Measurements from ENCODE around the gene TRMT1. TPM values are rescaled to one million over a fixed set of nuclear protein-coding genes. Genes with fewer than 3 reads are reported as not detected.

Gene TRMT1
- total RNA-seq, 4 donors from 2014 or later, result 35.1 to 46.2 (median 40.6) TPM

- Histone ChIP-seq H3K4me1 (peaks cover 6% of the 10 kb centered on the region), H3K4me3 (no peak overlapping the region), H3K9me3 (no peaks in the 10 kb centered on the region), H3K27ac (no peak overlapping the region), H3K36me3 (peaks cover 10% of the 10 kb centered on the region), H3K27me3 (no peaks in the 10 kb centered on the region)
- WGBS, result 85% methylated on average over 9 of the region's 9 CpGs
- TF ChIP-seq POLR2A (IDR thresholded peaks at IDR 0.05), result no peak
- no peak for TF ChIP-seq POLR2AphosphoS5 (IDR thresholded peaks at IDR 0.05)
- no peak for TF ChIP-seq CTCF (IDR thresholded peaks at IDR 0.05)
- no peak for TF ChIP-seq EP300 (IDR thresholded peaks at IDR 0.05)
- DNase-seq (ENCODE audit: low spot score in 2 of 2), result no peak
These were observed 10.5 kb upstream of the TRMT1 start for GRCh38 chr19:13127051-13127450.

- H3K27ac ChIP-seq, result no peak overlapping the region
- H3K27me3 ChIP-seq, result no peaks in the 10 kb centered on the region
- no peak for DNase-seq (ENCODE audit: low spot score in 2 of 2)
- 94% methylated on average over 20 of the region's 20 CpGs for WGBS
- no peak overlapping the region for H3K4me3 ChIP-seq
- H3K36me3 ChIP-seq, result peaks cover 10% of the 10 kb centered on the region
- H3K9me3 ChIP-seq, result no peaks in the 10 kb centered on the region
- TF ChIP-seq POLR2A (IDR thresholded peaks at IDR 0.05) (no peak), EP300 (IDR thresholded peaks at IDR 0.05) (no peak)
- peaks cover 30% of the 10 kb centered on the region for H3K4me1 ChIP-seq
These were observed 6.7 kb upstream of the TRMT1 start for GRCh38 chr19:13122980-13123957.

GRCh38 chr19:13122275-13122878 lies 5.8 kb upstream of the TRMT1 start:
- Histone ChIP-seq H3K4me1 (peaks cover 35% of the 10 kb centered on the region), H3K4me3 (no peak overlapping the region), H3K27ac (no peak overlapping the region), H3K9me3 (no peaks in the 10 kb centered on the region), H3K36me3 (peaks cover 10% of the 10 kb centered on the region), H3K27me3 (no peaks in the 10 kb centered on the region)
- 79% methylated on average over 13 of the region's 13 CpGs for WGBS
- DNase-seq (ENCODE audit: low spot score in 2 of 2), result no peak
- no peak for TF ChIP-seq EP300 (IDR thresholded peaks at IDR 0.05)
- no peak for TF ChIP-seq POLR2A (IDR thresholded peaks at IDR 0.05)
- no peak for TF ChIP-seq CTCF (IDR thresholded peaks at IDR 0.05)
- TF ChIP-seq POLR2AphosphoS5 (IDR thresholded peaks at IDR 0.05), result no peak

GRCh38 chr19:13121551-13122274 lies 5.2 kb upstream of the TRMT1 start:
- no peak overlapping the region for H3K27ac ChIP-seq
- DNase-seq (ENCODE audit: low spot score in 2 of 2), result no peak
- H3K4me1 ChIP-seq, result peaks cover 42% of the 10 kb centered on the region
- H3K4me3 ChIP-seq, result no peak overlapping the region
- H3K36me3 ChIP-seq, result peaks cover 9% of the 10 kb centered on the region
- 91% methylated on average over 15 of the region's 18 CpGs for WGBS
- TF ChIP-seq CTCF (IDR thresholded peaks at IDR 0.05), result no peak
- TF ChIP-seq POLR2AphosphoS5 (IDR thresholded peaks at IDR 0.05), result no peak
- TF ChIP-seq POLR2A (IDR thresholded peaks at IDR 0.05), result no peak
- no peak for TF ChIP-seq EP300 (IDR thresholded peaks at IDR 0.05)
- no peaks in the 10 kb centered on the region for H3K9me3 ChIP-seq
- no peaks in the 10 kb centered on the region for H3K27me3 ChIP-seq

GRCh38 chr19:13120817-13121216 lies 4.3 kb upstream of the TRMT1 start:
- WGBS, result 73% methylated on average over 10 of the region's 10 CpGs
- H3K4me1 ChIP-seq, result peaks cover 47% of the 10 kb centered on the region

More at GRCh38 chr19:13120817-13121216, 4.3 kb upstream of the TRMT1 start:
- no peak for TF ChIP-seq POLR2A (IDR thresholded peaks at IDR 0.05)
- no peak for TF ChIP-seq POLR2AphosphoS5 (IDR thresholded peaks at IDR 0.05)
- TF ChIP-seq CTCF (IDR thresholded peaks at IDR 0.05), result no peak
- no peak for TF ChIP-seq EP300 (IDR thresholded peaks at IDR 0.05)
- no peak overlapping the region for H3K4me3 ChIP-seq
- no peak overlapping the region for H3K27ac ChIP-seq
- H3K36me3 ChIP-seq, result peaks cover under 1% of the 10 kb centered on the region
- no peaks in the 10 kb centered on the region for H3K9me3 ChIP-seq
- H3K27me3 ChIP-seq, result no peaks in the 10 kb centered on the region
- DNase-seq (ENCODE audit: low spot score in 2 of 2), result no peak
